GM19324 (cell line): ENCODE results near the gene UNG.
"Not testable (repeated sequence)": the region's sequence is repeated elsewhere in the genome, so short reads cannot be mapped to it uniquely, and the experiment has no call there.

Source experiments
- ATAC-seq: cut with Tn5 transposase; IDR thresholded peaks from one replicate; pipeline ENCODE4 v1.9.1; 2021; ENCODE audit warnings: mild to moderate bottlenecking, moderate library complexity; ENCODE audit not compliant: unreplicated experiment, low FRiP score

The UNG gene

GRCh38 chr12:109120095-109120494 is 22.7 kb downstream of the UNG start:
- ATAC-seq = no peak

- ATAC-seq = no peak
These were observed 23.2 kb downstream of the UNG start for GRCh38 chr12:109120557-109120956.

GRCh38 chr12:109121346-109121880 is 24.0 kb downstream of the UNG start:
- no peak for ATAC-seq

DNA sequence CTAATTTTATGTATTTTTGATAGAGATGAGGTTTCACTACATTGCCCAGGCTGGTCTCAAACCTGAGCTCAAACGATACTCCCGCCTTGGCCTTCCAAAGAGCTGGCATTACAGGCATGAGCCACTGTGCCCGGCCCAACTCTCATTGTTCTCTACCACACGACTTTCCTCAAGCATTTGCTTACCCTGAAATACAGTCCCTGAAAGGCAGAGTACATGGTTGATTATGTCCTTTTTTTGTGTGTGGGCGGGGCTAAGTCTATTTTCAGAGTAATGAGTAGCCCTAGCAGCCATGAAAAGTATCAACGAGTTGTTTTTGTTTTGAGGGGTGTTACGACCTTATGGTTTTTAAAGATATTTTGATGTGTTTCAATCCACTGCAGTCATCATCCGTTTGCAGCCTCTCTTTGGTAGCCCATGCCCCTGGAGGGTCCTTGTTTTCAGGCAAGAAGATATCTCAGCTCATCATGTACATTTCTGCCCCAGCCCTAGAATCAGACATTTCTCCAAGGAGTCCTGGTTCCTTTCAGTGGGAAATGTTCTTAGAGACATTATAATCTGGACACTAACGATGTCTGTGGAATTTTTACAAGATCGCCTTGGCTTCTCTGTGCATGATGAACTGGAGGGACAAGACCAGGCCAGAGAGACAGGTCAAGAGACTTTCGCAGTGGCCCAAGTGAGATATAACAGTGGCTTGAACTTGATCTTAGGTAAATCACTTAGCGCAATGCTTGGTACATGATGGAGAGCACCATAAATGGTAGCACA is 27.7 kb downstream of the UNG start:
- ATAC-seq = no peak

- ATAC-seq = no peak
These were observed 28.4 kb downstream of the UNG start for GRCh38 chr12:109125791-109126190.

- ATAC-seq = no peak
These were observed 29.4 kb downstream of the UNG start for GRCh38 chr12:109126784-109127183.

DNA sequence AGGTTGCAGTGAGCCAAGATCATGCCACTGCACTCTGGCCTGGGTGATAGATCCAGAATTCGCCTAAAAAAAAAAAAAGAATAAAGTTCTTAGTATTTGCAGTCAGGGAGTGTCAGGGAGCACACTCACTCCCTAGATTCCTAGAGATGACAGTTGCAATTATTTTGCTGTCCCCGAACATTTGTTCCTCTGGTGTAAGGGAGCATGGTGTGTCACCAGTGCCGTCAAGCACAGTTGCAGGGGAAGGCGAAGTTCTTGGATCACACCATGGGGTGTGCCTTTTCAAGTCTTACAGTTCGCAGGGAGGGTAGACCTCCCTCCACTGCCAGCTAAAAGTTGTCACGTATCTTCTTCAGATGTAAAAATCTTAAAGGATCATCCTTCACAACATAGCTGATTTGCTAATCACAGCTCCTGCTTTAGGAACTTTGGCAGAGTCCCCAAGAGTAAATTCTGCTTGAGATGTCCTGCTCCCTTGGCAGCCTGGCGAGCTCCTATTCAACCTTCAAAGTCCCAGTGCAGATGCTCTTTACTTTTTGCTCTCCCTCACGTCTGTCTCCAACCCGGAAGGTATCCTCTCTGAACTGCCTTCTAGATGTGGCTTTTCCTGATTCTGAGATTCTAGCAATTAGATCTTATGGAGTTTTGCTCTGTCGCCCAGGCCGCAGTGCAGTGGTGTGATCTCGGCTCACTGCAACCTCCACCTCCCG is 30.3 kb downstream of the UNG start:
- ATAC-seq = no peak

DNA sequence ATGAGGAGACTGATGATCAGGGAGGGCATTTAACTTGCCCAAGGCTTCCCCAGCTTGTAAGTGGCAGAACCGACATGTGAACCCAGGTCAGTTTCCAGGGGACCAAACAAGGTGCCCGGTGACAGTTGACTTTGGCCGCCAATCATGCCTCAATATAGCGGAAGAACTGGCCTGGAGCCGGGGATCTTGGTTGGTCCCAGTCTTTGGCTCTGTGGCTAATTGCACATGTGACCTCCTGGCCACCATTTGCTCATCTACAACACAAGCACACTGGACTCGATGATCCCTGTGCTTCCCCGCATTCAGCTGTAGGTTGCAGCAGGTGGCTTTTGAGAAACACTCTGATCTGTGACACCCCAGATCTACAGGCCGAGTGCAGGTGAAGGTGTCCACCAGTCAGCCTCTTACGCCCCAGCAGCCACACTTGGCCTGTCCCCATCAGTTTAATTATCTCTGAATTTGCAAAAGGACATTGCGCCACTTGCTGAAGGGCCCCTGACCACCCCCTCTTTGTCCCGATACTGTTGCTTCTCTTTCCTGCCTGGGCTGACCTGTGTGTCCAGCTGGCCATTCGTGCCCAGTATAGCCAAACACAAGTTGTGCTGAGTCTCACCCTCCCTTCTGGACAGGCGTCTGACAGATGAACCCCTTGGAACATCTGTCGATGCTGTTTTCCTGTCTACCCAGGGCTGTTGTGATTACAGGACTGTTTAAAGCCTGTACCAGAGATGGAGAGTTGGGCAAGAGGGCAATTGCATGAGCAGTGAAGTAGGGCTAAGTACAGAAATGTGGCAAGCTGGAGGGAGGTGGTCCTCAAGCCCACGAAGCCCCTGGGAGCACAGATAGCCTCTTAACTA is 33.1 kb downstream of the UNG start:
- ATAC-seq = no peak

DNA sequence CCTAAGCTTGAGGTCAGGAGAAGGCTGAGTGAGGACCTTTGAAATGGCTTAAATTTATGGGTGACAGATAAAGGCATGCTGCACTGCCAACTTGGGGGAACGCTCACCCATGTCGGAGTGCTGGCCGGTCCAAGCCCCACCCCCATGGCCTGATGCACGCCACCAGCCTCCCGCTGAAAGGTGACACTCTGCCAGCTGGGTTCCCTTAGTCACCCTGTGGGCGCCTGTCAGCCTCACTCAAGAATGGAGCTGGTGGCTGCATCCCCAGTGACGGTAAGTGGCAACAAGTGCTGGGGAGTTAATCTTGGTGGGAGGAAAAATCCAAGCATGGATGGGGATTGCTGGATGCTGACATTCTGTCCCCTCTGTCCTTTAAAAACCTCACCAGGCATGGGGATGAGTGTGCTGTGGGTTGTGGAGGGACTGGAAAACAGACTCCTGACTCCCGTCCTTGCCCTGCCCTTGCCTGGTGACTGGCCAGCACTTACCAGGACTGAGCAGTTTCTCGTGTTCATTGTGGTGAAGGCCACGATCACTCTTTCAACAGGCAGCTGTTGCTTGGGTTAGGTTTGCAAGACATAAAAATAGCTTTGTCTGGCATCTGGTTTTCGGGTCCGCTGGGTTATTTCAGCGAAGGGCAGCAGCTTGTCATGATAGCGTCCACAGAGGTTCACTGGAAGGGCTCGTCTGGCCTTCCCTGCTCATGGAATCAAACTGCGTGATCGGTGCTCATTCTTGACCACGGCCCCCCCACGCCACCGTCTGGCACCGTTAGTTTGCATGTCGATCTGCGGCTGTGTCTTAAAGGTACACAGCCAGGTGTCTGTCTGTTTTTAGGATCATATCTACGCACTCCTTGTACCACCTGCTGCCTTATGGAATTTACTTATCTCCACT is 34.0 kb downstream of the UNG start:
- ATAC-seq = no peak

GRCh38 chr12:109134186-109134917 is 37.0 kb downstream of the UNG start:
- ATAC-seq = no peak

GRCh38 chr12:109137055-109137454 is 39.7 kb downstream of the UNG start:
- no peak for ATAC-seq

- ATAC-seq = no peak
These were observed 42.0 kb downstream of the UNG start for GRCh38 chr12:109139360-109139759.

DNA sequence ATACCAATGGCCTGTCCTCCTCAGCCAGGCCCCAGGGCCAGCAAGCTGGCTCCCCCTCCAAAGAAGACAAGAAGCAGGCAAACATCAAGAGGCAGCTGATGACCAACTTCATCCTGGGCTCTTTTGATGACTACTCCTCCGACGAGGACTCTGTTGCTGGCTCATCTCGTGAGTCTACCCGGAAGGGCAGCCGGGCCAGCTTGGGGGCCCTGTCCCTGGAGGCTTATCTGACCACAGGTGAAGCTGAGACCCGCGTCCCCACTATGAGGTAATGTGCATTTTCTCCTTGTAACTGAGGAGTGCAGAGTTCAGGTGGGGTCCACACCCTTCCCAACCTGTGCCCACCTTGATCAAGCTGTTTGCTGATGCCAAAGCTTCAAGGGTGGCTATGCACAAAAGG is 42.4 kb downstream of the UNG start:
- ATAC-seq = no peak

DNA sequence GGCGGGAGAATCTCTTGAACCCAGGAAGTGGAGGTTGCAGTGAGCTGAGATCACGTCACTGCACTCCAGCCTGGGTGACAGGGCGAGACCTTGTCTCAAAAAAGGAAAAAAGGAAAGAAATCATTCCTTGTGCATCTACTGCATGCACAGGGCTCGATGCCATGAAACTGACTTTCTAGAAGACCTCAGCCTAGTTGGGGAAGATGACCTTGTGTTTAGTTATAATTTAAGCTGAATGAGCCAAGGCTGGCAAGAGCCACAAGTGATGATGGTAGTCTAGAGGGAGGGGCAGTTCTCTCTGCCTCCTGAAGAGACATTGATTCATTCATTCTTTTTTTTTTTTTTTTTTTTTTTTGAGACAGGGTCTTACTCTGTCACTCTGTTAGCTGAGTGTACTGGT is 43.2 kb downstream of the UNG start:
- no peak for ATAC-seq

- ATAC-seq = no peak
These were observed 46.8 kb downstream of the UNG start for GRCh38 chr12:109144224-109144623.

DNA sequence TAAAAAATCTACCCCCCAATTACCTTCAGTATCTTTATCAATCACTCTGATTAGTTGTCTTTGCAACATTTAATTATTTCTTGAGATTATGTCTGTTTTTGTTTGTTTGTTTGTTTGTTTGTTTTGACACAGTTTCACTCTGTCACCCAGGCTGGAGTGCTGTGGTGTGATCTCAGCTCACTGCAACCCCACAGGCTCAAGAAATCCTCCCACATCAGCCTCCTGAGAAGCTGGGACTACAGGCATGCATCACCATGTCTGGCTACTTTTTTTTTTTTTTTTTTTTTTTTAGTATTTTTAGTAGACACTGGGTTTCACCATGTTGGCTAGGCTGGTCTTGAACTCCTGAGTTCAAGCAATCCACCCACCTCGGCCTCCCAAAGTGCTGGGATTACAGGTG is 49.7 kb downstream of the UNG start:
- ATAC-seq = not testable (repeated sequence)

GRCh38 chr12:109147954-109148353 is 50.6 kb downstream of the UNG start:
- ATAC-seq = no peak

DNA sequence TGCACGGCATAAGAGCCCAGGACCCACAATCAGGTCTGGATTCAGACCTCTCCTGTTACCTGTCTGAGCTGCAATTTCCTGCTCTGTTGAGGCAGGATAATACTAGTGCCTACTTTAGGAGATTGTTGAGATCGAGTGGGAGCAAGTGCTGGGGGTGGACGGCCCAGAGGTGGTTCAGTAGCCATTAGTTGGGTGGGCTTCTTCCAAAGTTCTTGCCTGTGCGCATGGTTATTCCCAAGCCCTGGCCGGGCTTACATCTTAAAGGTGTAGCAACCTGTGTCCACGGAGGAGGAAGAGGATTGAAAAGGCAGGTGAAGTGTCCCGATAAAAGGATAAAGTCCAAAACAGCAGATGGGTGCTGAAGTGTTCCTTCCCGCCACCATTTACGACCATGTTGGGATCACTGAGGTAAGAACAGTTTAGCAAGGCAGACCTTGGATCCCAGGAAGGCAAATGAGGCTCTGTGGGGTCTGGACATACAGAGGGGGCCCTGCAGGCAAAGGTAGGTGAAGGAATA is 52.8 kb downstream of the UNG start:
- ATAC-seq = no peak

DNA sequence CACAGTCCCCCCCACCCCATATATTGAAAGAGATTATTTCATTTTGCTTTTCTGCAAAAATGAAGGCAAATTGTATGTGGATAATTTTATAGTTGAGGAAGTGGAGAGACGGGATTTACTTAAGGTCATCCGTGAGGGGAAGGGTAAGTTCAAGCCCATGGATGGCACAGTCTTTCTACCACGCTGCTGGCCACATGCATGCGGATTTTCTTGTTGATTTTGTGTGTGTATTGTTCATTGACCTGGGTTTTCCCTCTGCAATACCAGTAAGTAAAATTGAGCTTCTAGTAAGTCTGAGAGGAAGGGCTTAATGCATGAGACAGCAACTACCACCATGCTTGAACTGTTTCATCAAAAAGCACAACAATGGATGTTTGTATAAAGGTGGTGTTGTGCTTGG is 54.1 kb downstream of the UNG start:
- ATAC-seq = no peak
